Activated naive CD4-positive, alpha-beta T cell treated with anti-CD3 and anti-CD28 coated beads for 36 hours (primary cell): ENCODE measurements around the gene TUBG2. TPM values are rescaled to one million over a fixed set of nuclear protein-coding genes. Genes with fewer than 3 reads are reported as not detected.
"Not testable (repeated sequence)": the region's sequence is repeated elsewhere in the genome, so short reads cannot be mapped to it uniquely, and the experiment has no call there.

ENCODE experiments used
- CTCF ChIA-PET: fragments of 350-600 bp; sonication (Branson Sonifier 250); formaldehyde crosslinking; loops from one replicate; lab custom pipeline; 2021; ENCODE audit warnings: antibody characterized with exemption; lab: Charles Lee
- DNase-seq: peaks from one replicate; pipeline ENCODE4 v3.0.0-alpha.2; 2020
- H3K27ac Mint-ChIP-seq: one replicate; pipeline ENCODE4 v1.8.0; 2021; ENCODE audit warnings: mild to moderate bottlenecking, mixed read lengths
- H3K27me3 Mint-ChIP-seq: one replicate; pipeline ENCODE4 v1.8.0; 2021; ENCODE audit warnings: low read depth, mixed read lengths
- H3K36me3 Mint-ChIP-seq: one replicate; pipeline ENCODE4 v1.8.0; 2021; ENCODE audit warnings: low read depth, mixed read lengths
- H3K4me1 Mint-ChIP-seq: one replicate; pipeline ENCODE4 v1.8.0; 2021; ENCODE audit warnings: low read depth, mixed read lengths
- H3K4me3 Mint-ChIP-seq: one replicate; pipeline ENCODE4 v1.8.0; 2021; ENCODE audit warnings: mild to moderate bottlenecking, moderate library complexity, mixed read lengths
- H3K9me3 Mint-ChIP-seq: one replicate; pipeline ENCODE4 v1.8.0; 2021; ENCODE audit warnings: mixed read lengths
- intact Hi-C: fragments of 100-400 bp; cut with micrococcal nuclease; formaldehyde crosslinking; loops from one replicate; pipeline ENCODE4 v1.15.1; 2023
- total RNA-seq, 2 experiments: library from RNA; stranded (reverse); gene quantifications; one replicate each; pipeline ENCODE4 v1.2.3, GENCODE V29; 2021

TUBG2 gene
- total RNA-seq, 2 experiments from 2014 or later: 9.1 to 9.9 TPM

- intact Hi-C loops: no loop called here
Measured at GRCh38 chr17:42629411-42630009, 29.6 kb upstream of the TUBG2 start.

GRCh38 chr17:42632949-42633444 is 26.1 kb upstream of the TUBG2 start:
- no peaks in the 10 kb centered on the region for H3K9me3 Mint-ChIP-seq
- no peak overlapping the region for H3K27ac Mint-ChIP-seq
- H3K27me3 Mint-ChIP-seq: no peaks in the 10 kb centered on the region
- DNase-seq: no peak
- CTCF ChIA-PET: no interaction called here
- H3K36me3 Mint-ChIP-seq: no peaks in the 10 kb centered on the region
- no peaks in the 10 kb centered on the region for H3K4me1 Mint-ChIP-seq
- intact Hi-C loops: no loop called here
- H3K4me3 Mint-ChIP-seq: no peak overlapping the region

More at GRCh38 chr17:42629411-42630009, 29.6 kb upstream of the TUBG2 start:
- Mint-ChIP-seq H3K27ac (no peak overlapping the region), H3K27me3 (no peaks in the 10 kb centered on the region), H3K36me3 (no peaks in the 10 kb centered on the region), H3K4me3 (no peak overlapping the region), H3K4me1 (no peaks in the 10 kb centered on the region), H3K9me3 (no peaks in the 10 kb centered on the region)
- CTCF ChIA-PET: no interaction called here
- no peak for DNase-seq

GRCh38 chr17:42639525-42640113 is 19.5 kb upstream of the TUBG2 start:
- CTCF ChIA-PET: no interaction called here
- DNase-seq: no peak
- no peak overlapping the region for H3K4me3 Mint-ChIP-seq

GRCh38 chr17:42640121-42640520 is 19.0 kb upstream of the TUBG2 start:
- no peak for DNase-seq
- CTCF ChIA-PET: no interaction called here
- intact Hi-C loops: no loop called here

More at GRCh38 chr17:42639525-42640113, 19.5 kb upstream of the TUBG2 start:
- intact Hi-C loops: no loop called here
- Mint-ChIP-seq H3K9me3 (no peaks in the 10 kb centered on the region), H3K4me1 (no peaks in the 10 kb centered on the region), H3K27me3 (peaks cover 4% of the 10 kb centered on the region), H3K27ac (no peak overlapping the region), H3K36me3 (no peaks in the 10 kb centered on the region)

GRCh38 chr17:42642336-42642735 is 16.7 kb upstream of the TUBG2 start:
- CTCF ChIA-PET: no interaction called here
- peaks cover 4% of the 10 kb centered on the region for H3K27me3 Mint-ChIP-seq
- no peak overlapping the region for H3K4me3 Mint-ChIP-seq

More at GRCh38 chr17:42640121-42640520, 19.0 kb upstream of the TUBG2 start:
- peaks cover 4% of the 10 kb centered on the region for H3K27me3 Mint-ChIP-seq
- no peaks in the 10 kb centered on the region for H3K4me1 Mint-ChIP-seq
- no peak overlapping the region for H3K27ac Mint-ChIP-seq
- H3K4me3 Mint-ChIP-seq: no peak overlapping the region
- H3K9me3 Mint-ChIP-seq: no peaks in the 10 kb centered on the region
- no peaks in the 10 kb centered on the region for H3K36me3 Mint-ChIP-seq

GRCh38 chr17:42647778-42648177 is 11.3 kb upstream of the TUBG2 start:
- Mint-ChIP-seq H3K27ac (no peak overlapping the region), H3K9me3 (no peaks in the 10 kb centered on the region), H3K36me3 (no peaks in the 10 kb centered on the region), H3K4me1 (no peaks in the 10 kb centered on the region), H3K27me3 (peaks cover 3% of the 10 kb centered on the region), H3K4me3 (no peak overlapping the region)
- DNase-seq: no peak
- CTCF ChIA-PET: interaction anchor here (1.3 kb wide), 1 partner anchor 27 kb away, joined by 3 read pairs; no protein-coding TSS in a partner anchor
- intact Hi-C loops: no loop called here

More at GRCh38 chr17:42642336-42642735, 16.7 kb upstream of the TUBG2 start:
- no peak for DNase-seq
- no peak overlapping the region for H3K27ac Mint-ChIP-seq
- no peaks in the 10 kb centered on the region for H3K36me3 Mint-ChIP-seq
- no peaks in the 10 kb centered on the region for H3K9me3 Mint-ChIP-seq
- H3K4me1 Mint-ChIP-seq: no peaks in the 10 kb centered on the region
- intact Hi-C loops: no loop called here

- no peak for DNase-seq
- Mint-ChIP-seq H3K27ac (no peak overlapping the region), H3K27me3 (peaks cover 10% of the 10 kb centered on the region), H3K36me3 (no peaks in the 10 kb centered on the region), H3K4me1 (peaks cover 13% of the 10 kb centered on the region), H3K9me3 (no peaks in the 10 kb centered on the region), H3K4me3 (no peak overlapping the region)
- CTCF ChIA-PET: interaction anchor here (0.6 kb wide), 2 partner anchors 11 to 74 kb away, joined by 3 read pairs; no protein-coding TSS in a partner anchor
- intact Hi-C loops: no loop called here
Measured at GRCh38 chr17:42651392-42651791, 7.7 kb upstream of the TUBG2 start.

- H3K27me3 Mint-ChIP-seq: peaks cover 10% of the 10 kb centered on the region
- no peaks in the 10 kb centered on the region for H3K36me3 Mint-ChIP-seq
- intact Hi-C loops: no loop called here
- H3K9me3 Mint-ChIP-seq: peaks cover 3% of the 10 kb centered on the region
- peaks cover 17% of the 10 kb centered on the region for H3K4me1 Mint-ChIP-seq
- no peak overlapping the region for H3K27ac Mint-ChIP-seq
- H3K4me3 Mint-ChIP-seq: peak overlapping the region; percentile 18
- no peak for DNase-seq
- CTCF ChIA-PET: interaction anchor here (1.0 kb wide), 1 partner anchor 75 kb away, joined by 4 read pairs; no protein-coding TSS in a partner anchor
Measured at GRCh38 chr17:42653179-42654124, 5.6 kb upstream of the TUBG2 start.

- H3K27ac Mint-ChIP-seq: no peak overlapping the region
- intact Hi-C loops: loop anchor here (5.0 kb wide), 2 partner anchors 48 to 78 kb away; partner anchors contain the start of genes PSMC3IP, RETREG3 and TUBG1
- H3K4me3 Mint-ChIP-seq: no peak overlapping the region
- H3K27me3 Mint-ChIP-seq: peaks cover 10% of the 10 kb centered on the region
- CTCF ChIA-PET: interaction anchor here (0.7 to 1.9 kb wide), 2 partner anchors 24 to 25 kb away, joined by 5 to 6 read pairs; no protein-coding TSS in a partner anchor
- peaks cover 25% of the 10 kb centered on the region for H3K4me1 Mint-ChIP-seq
- no peak for DNase-seq
- no peaks in the 10 kb centered on the region for H3K36me3 Mint-ChIP-seq
- H3K9me3 Mint-ChIP-seq: peaks cover 3% of the 10 kb centered on the region
Measured at GRCh38 chr17:42655528-42655927, 3.6 kb upstream of the TUBG2 start.

GRCh38 chr17:42657824-42658588 is 1.1 kb upstream of the TUBG2 start:
- DNase-seq: no peak
- Mint-ChIP-seq H3K9me3 (peaks cover 3% of the 10 kb centered on the region), H3K27me3 (peaks cover 7% of the 10 kb centered on the region), H3K4me3 (peak overlapping the region; percentile 87), H3K4me1 (peaks cover 25% of the 10 kb centered on the region), H3K27ac (peak overlapping the region; percentile 39), H3K36me3 (no peaks in the 10 kb centered on the region)
- CTCF ChIA-PET: interaction anchor here (1.7 kb wide), 1 partner anchor 79 kb away, joined by 3 read pairs; no protein-coding TSS in a partner anchor
- intact Hi-C loops: loop anchor here (5.0 kb wide), 2 partner anchors 51 to 81 kb away; partner anchors contain the start of genes PSMC3IP, RETREG3 and TUBG1

GRCh38 chr17:42659932-42660274 is 819 bp downstream of the TUBG2 start:
- not testable (repeated sequence) for H3K27me3 Mint-ChIP-seq, DNase-seq, H3K9me3 Mint-ChIP-seq, H3K27ac Mint-ChIP-seq, H3K36me3 Mint-ChIP-seq
- Mint-ChIP-seq H3K4me1 (peaks cover 21% of the 10 kb centered on the region), H3K4me3 (peak overlapping the region; percentile 87)
- intact Hi-C loops: loop anchor here (5.0 kb wide), 2 partner anchors 53 to 83 kb away; partner anchors contain the start of genes PSMC3IP, RETREG3 and TUBG1
- CTCF ChIA-PET: interaction anchor here (0.9 to 1.2 kb wide), 2 partner anchors 17 to 20 kb away, joined by 3 to 4 read pairs; partner anchors contain the start of gene PLEKHH3
